K562 (cell line): Measurements from ENCODE around the gene CPT1C. TPM values are rescaled to one million over a fixed set of nuclear protein-coding genes. Genes with fewer than 3 reads are reported as not detected.

Experiments used
- CCNT2 ChIP-seq: IDR thresholded peaks from 2 replicates; pipeline ENCODE4 v1.6.1; 2011; ENCODE audit warnings: borderline replicate concordance, low read depth, mild to moderate bottlenecking, moderate library complexity, mixed read lengths, low read length; ENCODE audit not compliant: insufficient read length; ENCODE audit errors: extremely low read depth
- GATAD2B ChIP-seq: fragments of 450-650 bp; IDR thresholded peaks from 2 replicates; pipeline ENCODE4 v1.6.1; 2017; ENCODE audit warnings: mild to moderate bottlenecking, borderline replicate concordance
- ZNF23 ChIP-seq: fragments of 250-450 bp; sonication (Bioruptor Pico); IDR thresholded peaks from 2 replicates; pipeline ENCODE4 v1.4.0; 2020; ENCODE audit warnings: mild to moderate bottlenecking
- polyA plus RNA-seq, 8 experiments: library from polyadenylated mRNA; depleted of rRNA in 4 of 8; stranded (reverse) in 5 of 8; unstranded in 3 of 8; fragments of >200 nt; fragmentation: Nextera tagmentation in 2 of 8; fragmentation: Illumina TruSeq in 1 of 8; extraction: Ambion mirVana in 2 of 8; extraction: Trizol in 1 of 8; gene quantifications; 2 replicates each; pipeline versions ENCODE4 v1.2.1 to v1.2.3, GENCODE V29; 2011 to 2014; ENCODE audit warnings: inconsistent platforms in 1 of 8, missing spikeins in 1 of 8
- total RNA-seq, 7 experiments: library from RNA; depleted of rRNA in 6 of 7; stranded (reverse); fragments of >200 nt in 6 of 7; fragmentation: Illumina TruSeq in 2 of 7; extraction: Trizol in 2 of 7; gene quantifications; 2 replicates each; pipeline versions ENCODE4 v1.2.1 to v1.2.3, GENCODE V29; 2011 to 2021; ENCODE audit warnings: low replicate concordance in 1 of 7
- TF ChIP-seq, protein P1 (sequence below): fragments of 200-800 bp; sonication (Bioruptor generic); IDR thresholded peaks from 2 replicates; pipeline ENCODE4 v1.6.1; 2016; ENCODE audit warnings: missing genetic modification characterization, missing compliant biosample characterization
- TF ChIP-seq, protein P2 (sequence below), 2 experiments: fragments of 450-650 bp; formaldehyde crosslinking in 1 of 2; IDR thresholded peaks; 2 replicates each; pipeline versions ENCODE4 v1.4.0 to v1.6.1; 2014 to 2020; ENCODE audit warnings: mild to moderate bottlenecking in 2 of 2, borderline replicate concordance in 1 of 2, low read depth in 1 of 2
- TF ChIP-seq, protein P3 (sequence below): fragments of 250-450 bp; sonication (Bioruptor Pico); IDR thresholded peaks from 2 replicates; pipeline ENCODE4 v1.4.0; 2020; ENCODE audit warnings: mild to moderate bottlenecking, moderate library complexity
- TF ChIP-seq, protein P4 (sequence below): sonication (generic); formaldehyde crosslinking; IDR thresholded peaks from 2 replicates; pipeline ENCODE4 v1.9.0; 2022; ENCODE audit warnings: mild to moderate bottlenecking, missing genetic modification reagents
- TF ChIP-seq, protein P5 (sequence below), 2 experiments: fragments of 450-650 bp in 1 of 2; sonication (generic) in 1 of 2; formaldehyde crosslinking; conservative IDR thresholded peaks; 2 replicates each; pipeline versions ENCODE4 v1.4.0 to v1.8.1; 2020 to 2022; ENCODE audit warnings: mild to moderate bottlenecking in 1 of 2, missing genetic modification reagents in 1 of 2

CPT1C gene
- total and polyA plus RNA-seq, 9 of the 15 experiments (the other 6 are each of a cell fraction or from before 2014, with no cell fraction given) = 1.9 to 12.3 (median 3.0) TPM

DNA sequence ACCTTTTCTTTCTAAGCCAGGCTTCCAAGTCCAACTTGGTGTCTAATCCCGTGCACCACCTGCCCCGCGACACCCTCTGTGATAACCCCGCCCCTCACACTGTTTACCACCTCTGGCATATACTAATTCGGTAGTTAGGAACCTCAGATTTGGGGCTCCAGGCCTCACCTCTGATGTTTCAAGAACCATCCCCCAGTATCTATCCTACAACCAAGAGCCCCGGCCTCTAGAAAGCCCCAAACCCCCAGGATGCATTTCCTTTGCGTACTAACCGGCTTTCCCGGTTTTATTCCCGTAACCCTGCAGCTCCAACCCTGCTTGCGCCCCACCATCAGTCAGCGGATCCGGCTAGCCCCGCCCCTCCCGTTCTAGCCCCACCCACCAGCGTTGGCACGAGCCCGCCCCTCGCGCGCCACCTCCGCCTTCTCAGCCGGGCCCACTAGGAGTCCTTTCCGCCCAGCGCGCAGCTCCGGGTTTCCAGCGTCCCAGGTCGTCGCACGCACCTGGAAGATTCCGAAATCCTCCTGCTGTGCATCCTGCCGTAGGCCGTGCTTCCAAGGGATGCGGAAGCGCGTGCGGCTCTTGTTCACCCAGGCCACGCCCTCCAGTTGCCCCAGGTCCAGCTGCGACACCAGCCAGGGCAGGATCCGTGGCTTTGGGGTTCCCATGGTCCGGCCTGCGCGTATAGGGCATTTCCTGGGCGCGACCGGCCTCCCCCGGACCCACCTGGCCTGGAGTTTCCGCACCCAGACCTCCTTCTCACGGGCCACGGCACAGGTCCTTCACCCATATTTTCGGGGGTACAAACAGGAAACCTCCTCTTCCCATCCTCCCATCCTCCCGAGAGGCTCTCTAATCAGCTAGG lies 26.5 kb upstream of the CPT1C start (continued):
- no peak for TF ChIP-seq ZNF23 (CRISPR knock-in tag)
- TF ChIP-seq, protein P1, sequence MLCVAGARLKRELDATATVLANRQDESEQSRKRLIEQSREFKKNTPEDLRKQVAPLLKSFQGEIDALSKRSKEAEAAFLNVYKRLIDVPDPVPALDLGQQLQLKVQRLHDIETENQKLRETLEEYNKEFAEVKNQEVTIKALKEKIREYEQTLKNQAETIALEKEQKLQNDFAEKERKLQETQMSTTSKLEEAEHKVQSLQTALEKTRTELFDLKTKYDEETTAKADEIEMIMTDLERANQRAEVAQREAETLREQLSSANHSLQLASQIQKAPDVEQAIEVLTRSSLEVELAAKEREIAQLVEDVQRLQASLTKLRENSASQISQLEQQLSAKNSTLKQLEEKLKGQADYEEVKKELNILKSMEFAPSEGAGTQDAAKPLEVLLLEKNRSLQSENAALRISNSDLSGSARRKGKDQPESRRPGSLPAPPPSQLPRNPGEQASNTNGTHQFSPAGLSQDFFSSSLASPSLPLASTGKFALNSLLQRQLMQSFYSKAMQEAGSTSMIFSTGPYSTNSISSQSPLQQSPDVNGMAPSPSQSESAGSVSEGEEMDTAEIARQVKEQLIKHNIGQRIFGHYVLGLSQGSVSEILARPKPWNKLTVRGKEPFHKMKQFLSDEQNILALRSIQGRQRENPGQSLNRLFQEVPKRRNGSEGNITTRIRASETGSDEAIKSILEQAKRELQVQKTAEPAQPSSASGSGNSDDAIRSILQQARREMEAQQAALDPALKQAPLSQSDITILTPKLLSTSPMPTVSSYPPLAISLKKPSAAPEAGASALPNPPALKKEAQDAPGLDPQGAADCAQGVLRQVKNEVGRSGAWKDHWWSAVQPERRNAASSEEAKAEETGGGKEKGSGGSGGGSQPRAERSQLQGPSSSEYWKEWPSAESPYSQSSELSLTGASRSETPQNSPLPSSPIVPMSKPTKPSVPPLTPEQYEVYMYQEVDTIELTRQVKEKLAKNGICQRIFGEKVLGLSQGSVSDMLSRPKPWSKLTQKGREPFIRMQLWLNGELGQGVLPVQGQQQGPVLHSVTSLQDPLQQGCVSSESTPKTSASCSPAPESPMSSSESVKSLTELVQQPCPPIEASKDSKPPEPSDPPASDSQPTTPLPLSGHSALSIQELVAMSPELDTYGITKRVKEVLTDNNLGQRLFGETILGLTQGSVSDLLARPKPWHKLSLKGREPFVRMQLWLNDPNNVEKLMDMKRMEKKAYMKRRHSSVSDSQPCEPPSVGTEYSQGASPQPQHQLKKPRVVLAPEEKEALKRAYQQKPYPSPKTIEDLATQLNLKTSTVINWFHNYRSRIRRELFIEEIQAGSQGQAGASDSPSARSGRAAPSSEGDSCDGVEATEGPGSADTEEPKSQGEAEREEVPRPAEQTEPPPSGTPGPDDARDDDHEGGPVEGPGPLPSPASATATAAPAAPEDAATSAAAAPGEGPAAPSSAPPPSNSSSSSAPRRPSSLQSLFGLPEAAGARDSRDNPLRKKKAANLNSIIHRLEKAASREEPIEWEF = no peak
- TF ChIP-seq CCNT2 = peak; percentile 28
- TF ChIP-seq, protein P2, sequence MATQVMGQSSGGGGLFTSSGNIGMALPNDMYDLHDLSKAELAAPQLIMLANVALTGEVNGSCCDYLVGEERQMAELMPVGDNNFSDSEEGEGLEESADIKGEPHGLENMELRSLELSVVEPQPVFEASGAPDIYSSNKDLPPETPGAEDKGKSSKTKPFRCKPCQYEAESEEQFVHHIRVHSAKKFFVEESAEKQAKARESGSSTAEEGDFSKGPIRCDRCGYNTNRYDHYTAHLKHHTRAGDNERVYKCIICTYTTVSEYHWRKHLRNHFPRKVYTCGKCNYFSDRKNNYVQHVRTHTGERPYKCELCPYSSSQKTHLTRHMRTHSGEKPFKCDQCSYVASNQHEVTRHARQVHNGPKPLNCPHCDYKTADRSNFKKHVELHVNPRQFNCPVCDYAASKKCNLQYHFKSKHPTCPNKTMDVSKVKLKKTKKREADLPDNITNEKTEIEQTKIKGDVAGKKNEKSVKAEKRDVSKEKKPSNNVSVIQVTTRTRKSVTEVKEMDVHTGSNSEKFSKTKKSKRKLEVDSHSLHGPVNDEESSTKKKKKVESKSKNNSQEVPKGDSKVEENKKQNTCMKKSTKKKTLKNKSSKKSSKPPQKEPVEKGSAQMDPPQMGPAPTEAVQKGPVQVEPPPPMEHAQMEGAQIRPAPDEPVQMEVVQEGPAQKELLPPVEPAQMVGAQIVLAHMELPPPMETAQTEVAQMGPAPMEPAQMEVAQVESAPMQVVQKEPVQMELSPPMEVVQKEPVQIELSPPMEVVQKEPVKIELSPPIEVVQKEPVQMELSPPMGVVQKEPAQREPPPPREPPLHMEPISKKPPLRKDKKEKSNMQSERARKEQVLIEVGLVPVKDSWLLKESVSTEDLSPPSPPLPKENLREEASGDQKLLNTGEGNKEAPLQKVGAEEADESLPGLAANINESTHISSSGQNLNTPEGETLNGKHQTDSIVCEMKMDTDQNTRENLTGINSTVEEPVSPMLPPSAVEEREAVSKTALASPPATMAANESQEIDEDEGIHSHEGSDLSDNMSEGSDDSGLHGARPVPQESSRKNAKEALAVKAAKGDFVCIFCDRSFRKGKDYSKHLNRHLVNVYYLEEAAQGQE (IDR thresholded peaks at IDR 0.05; ENCODE audit: borderline replicate concordance) = no peak
- TF ChIP-seq, protein P2 (CRISPR knock-in tag; IDR thresholded peaks at IDR 0.05; ENCODE audit: low read depth) = no peak
- TF ChIP-seq, protein P3, sequence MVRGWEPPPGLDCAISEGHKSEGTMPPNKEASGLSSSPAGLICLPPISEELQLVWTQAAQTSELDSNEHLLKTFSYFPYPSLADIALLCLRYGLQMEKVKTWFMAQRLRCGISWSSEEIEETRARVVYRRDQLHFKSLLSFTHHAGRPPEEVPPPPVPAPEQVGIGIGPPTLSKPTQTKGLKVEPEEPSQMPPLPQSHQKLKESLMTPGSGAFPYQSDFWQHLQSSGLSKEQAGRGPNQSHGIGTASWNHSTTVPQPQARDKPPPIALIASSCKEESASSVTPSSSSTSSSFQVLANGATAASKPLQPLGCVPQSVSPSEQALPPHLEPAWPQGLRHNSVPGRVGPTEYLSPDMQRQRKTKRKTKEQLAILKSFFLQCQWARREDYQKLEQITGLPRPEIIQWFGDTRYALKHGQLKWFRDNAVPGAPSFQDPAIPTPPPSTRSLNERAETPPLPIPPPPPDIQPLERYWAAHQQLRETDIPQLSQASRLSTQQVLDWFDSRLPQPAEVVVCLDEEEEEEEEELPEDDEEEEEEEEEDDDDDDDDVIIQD (CRISPR knock-in tag) = no peak
- TF ChIP-seq, protein P4, sequence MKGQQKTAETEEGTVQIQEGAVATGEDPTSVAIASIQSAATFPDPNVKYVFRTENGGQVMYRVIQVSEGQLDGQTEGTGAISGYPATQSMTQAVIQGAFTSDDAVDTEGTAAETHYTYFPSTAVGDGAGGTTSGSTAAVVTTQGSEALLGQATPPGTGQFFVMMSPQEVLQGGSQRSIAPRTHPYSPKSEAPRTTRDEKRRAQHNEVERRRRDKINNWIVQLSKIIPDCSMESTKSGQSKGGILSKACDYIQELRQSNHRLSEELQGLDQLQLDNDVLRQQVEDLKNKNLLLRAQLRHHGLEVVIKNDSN = no peak
- TF ChIP-seq, protein P5, sequence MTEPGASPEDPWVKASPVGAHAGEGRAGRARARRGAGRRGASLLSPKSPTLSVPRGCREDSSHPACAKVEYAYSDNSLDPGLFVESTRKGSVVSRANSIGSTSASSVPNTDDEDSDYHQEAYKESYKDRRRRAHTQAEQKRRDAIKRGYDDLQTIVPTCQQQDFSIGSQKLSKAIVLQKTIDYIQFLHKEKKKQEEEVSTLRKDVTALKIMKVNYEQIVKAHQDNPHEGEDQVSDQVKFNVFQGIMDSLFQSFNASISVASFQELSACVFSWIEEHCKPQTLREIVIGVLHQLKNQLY (CRISPR knock-in tag; conservative IDR thresholded peaks at IDR 0.05) = no peak
- TF ChIP-seq GATAD2B = no peak
